Measurements from ENCODE around the gene ME3.
"Not testable (repeated sequence)": the region's sequence is repeated elsewhere in the genome, so short reads cannot be mapped to it uniquely, and the experiment has no call there.

The ME3 gene

DNA sequence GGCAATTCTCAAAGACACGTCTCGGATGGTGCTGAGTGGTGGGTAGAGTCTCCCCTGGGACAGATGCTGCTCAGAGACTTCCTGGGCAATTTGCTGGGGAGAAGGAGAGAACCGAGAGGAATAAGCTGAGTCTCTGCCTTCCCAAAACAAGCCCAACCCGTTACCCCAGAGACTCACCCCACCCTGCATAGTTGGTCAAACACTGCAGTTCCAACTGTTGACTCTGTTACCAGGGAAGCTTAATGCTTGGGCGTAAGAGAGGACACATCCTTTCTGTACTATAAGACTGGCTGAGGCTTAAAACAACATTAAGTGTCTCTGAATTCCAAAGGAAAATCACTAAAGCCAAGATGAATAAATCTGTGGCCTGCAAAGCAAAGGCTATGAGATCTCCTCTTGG, 229.6 kb downstream of the ME3 start:
- TF ChIP-seq, protein P1, sequence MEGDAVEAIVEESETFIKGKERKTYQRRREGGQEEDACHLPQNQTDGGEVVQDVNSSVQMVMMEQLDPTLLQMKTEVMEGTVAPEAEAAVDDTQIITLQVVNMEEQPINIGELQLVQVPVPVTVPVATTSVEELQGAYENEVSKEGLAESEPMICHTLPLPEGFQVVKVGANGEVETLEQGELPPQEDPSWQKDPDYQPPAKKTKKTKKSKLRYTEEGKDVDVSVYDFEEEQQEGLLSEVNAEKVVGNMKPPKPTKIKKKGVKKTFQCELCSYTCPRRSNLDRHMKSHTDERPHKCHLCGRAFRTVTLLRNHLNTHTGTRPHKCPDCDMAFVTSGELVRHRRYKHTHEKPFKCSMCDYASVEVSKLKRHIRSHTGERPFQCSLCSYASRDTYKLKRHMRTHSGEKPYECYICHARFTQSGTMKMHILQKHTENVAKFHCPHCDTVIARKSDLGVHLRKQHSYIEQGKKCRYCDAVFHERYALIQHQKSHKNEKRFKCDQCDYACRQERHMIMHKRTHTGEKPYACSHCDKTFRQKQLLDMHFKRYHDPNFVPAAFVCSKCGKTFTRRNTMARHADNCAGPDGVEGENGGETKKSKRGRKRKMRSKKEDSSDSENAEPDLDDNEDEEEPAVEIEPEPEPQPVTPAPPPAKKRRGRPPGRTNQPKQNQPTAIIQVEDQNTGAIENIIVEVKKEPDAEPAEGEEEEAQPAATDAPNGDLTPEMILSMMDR (IDR thresholded peaks at IDR 0.05), result no peak
- DNase-seq, result no peak
- H3K4me1 Mint-ChIP-seq, result peaks cover 25% of the 10 kb centered on the region
- no peaks in the 10 kb centered on the region for H3K36me3 Mint-ChIP-seq (ENCODE audit: low read depth)
- no peak overlapping the region for H3K27ac Mint-ChIP-seq
- no peaks in the 10 kb centered on the region for H3K9me3 Mint-ChIP-seq
- no peak overlapping the region for H3K4me3 Mint-ChIP-seq
- H3K27me3 Mint-ChIP-seq (ENCODE audit: low read depth, poor library complexity), result peaks cover 13% of the 10 kb centered on the region

- TF ChIP-seq, protein P1 (IDR thresholded peaks at IDR 0.05), result no peak
- H3K4me1 Mint-ChIP-seq, result peaks cover 29% of the 10 kb centered on the region
- peaks cover 13% of the 10 kb centered on the region for H3K27me3 Mint-ChIP-seq (ENCODE audit: low read depth, poor library complexity)
- no peak for DNase-seq
- no peak overlapping the region for H3K27ac Mint-ChIP-seq
- H3K4me3 Mint-ChIP-seq, result no peak overlapping the region
- H3K9me3 Mint-ChIP-seq, result no peaks in the 10 kb centered on the region
- H3K36me3 Mint-ChIP-seq (ENCODE audit: low read depth), result no peaks in the 10 kb centered on the region
Observed at GRCh38 chr11:86442420-86442819, 230.0 kb downstream of the ME3 start.

DNA sequence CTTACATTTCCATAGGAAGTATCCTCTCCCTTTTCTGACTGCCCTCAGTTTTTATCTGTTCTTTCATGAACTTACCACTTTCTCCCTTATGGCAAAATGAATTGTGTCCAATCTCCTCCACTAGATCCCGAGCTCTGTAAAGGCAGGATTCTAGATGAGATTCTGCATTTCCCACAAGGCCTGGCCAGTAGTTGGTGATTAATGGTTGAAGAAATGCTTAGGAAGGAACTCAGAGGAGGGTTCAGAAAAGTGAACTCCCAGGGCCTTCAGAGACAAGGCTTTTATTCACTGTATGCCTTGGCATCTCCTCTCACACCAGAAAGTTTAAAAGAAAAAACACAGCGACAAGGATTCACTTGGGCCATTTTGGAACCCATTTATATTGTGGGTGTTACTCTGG, 231.6 kb downstream of the ME3 start:
- Mint-ChIP-seq H3K36me3 (ENCODE audit: low read depth) (no peaks in the 10 kb centered on the region), H3K27ac (peak overlapping the region; percentile 84), H3K27me3 (ENCODE audit: low read depth, poor library complexity) (peaks cover 10% of the 10 kb centered on the region), H3K9me3 (no peaks in the 10 kb centered on the region), H3K4me1 (peaks cover 29% of the 10 kb centered on the region), H3K4me3 (no peak overlapping the region)
- DNase-seq, result no peak
- TF ChIP-seq, protein P1 (IDR thresholded peaks at IDR 0.05), result no peak

DNA sequence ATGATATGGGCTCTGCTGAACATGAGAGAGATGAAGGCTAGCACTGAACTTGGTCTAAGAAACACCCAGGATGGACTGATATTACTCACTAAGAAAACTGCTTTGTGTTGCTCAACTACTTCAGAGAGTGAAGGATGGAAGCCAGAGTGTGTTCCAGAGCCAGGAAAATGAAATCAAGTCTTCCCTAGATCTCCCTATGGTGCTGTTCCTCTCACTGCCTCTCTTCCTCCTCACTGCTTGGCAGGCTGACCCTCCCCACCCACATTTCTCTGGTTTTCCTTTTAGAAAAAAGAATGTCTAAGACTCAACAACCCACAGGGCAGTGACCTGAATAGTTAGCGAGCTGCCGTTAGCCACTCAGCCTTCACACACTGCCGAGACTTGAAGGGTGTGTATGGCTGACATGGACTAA, 232.1 kb downstream of the ME3 start:
- H3K4me3 Mint-ChIP-seq, result no peak overlapping the region
- peak overlapping the region; percentile 84 for H3K27ac Mint-ChIP-seq
- no peaks in the 10 kb centered on the region for H3K9me3 Mint-ChIP-seq
- DNase-seq, result no peak
- no peaks in the 10 kb centered on the region for H3K36me3 Mint-ChIP-seq (ENCODE audit: low read depth)
- H3K4me1 Mint-ChIP-seq, result peaks cover 29% of the 10 kb centered on the region
- peaks cover 9% of the 10 kb centered on the region for H3K27me3 Mint-ChIP-seq (ENCODE audit: low read depth, poor library complexity)
- TF ChIP-seq, protein P1 (IDR thresholded peaks at IDR 0.05), result no peak

GRCh38 chr11:86438685-86439084, 233.7 kb downstream of the ME3 start:
- Mint-ChIP-seq H3K4me1 (peaks cover 29% of the 10 kb centered on the region), H3K27me3 (ENCODE audit: low read depth, poor library complexity) (peaks cover 6% of the 10 kb centered on the region), H3K27ac (no peak overlapping the region), H3K36me3 (ENCODE audit: low read depth) (no peaks in the 10 kb centered on the region), H3K9me3 (peaks cover 5% of the 10 kb centered on the region), H3K4me3 (no peak overlapping the region)
- TF ChIP-seq, protein P1 (IDR thresholded peaks at IDR 0.05), result no peak
- DNase-seq, result no peak

GRCh38 chr11:86435711-86436110, 236.7 kb downstream of the ME3 start:
- Mint-ChIP-seq H3K27me3 (ENCODE audit: low read depth, poor library complexity) (no peaks in the 10 kb centered on the region), H3K36me3 (ENCODE audit: low read depth) (peaks cover 23% of the 10 kb centered on the region), H3K9me3 (peaks cover 30% of the 10 kb centered on the region), H3K4me1 (peaks cover 26% of the 10 kb centered on the region), H3K27ac (no peak overlapping the region), H3K4me3 (no peak overlapping the region)
- no peak for DNase-seq
- TF ChIP-seq, protein P1 (IDR thresholded peaks at IDR 0.05), result no peak

GRCh38 chr11:86433361-86434095, 238.9 kb downstream of the ME3 start:
- not testable (repeated sequence) for H3K27me3 Mint-ChIP-seq (ENCODE audit: low read depth, poor library complexity); H3K27ac Mint-ChIP-seq; H3K4me3 Mint-ChIP-seq; DNase-seq
- peaks cover 42% of the 10 kb centered on the region for H3K36me3 Mint-ChIP-seq (ENCODE audit: low read depth)
- peaks cover 19% of the 10 kb centered on the region for H3K4me1 Mint-ChIP-seq
- peaks cover 49% of the 10 kb centered on the region for H3K9me3 Mint-ChIP-seq
